Right atrium auricular region (tissue), 2 donors: ENCODE data around the gene GDPD5. TPM values are rescaled to one million over a fixed set of nuclear protein-coding genes. Genes with fewer than 3 reads are reported as not detected.

Experiments used
- DNase-seq: peaks from one replicate; pipeline ENCODE4 v3.0.0-alpha.2; 2019; ENCODE audit warnings: low spot score
- H3K27ac ChIP-seq, 2 donors: fragments of 200-600 bp; sonication (generic); 1 replicate in 1 of 2; 2 replicates in 1 of 2; pipeline ENCODE4 v1.5.1; 2016 to 2019
- H3K27me3 ChIP-seq, 2 donors: fragments of 200-600 bp; sonication (generic); one replicate each; pipeline versions ENCODE4 v1.5.1 to v1.6.0; 2017 to 2019
- H3K36me3 ChIP-seq: fragments of 200-600 bp; sonication (generic); one replicate; pipeline ENCODE4 v1.5.1; 2016
- H3K4me1 ChIP-seq, 2 donors: fragments of 200-600 bp; sonication (generic); one replicate each; pipeline versions ENCODE4 v1.5.1 to v1.6.0; 2017 to 2019
- H3K4me3 ChIP-seq, 2 donors: fragments of 200-600 bp; sonication (generic); 1 replicate in 1 of 2; 2 replicates in 1 of 2; pipeline ENCODE4 v1.5.1; 2017 to 2019; ENCODE audit warnings: mild to moderate bottlenecking in 1 of 2, moderate library complexity in 1 of 2
- H3K9me3 ChIP-seq, 2 donors: fragments of 200-600 bp; sonication (generic); one replicate each; pipeline ENCODE4 v1.5.1; 2019
- total RNA-seq, 2 donors: library from RNA; depleted of rRNA; stranded (reverse); fragments of >200 nt; gene quantifications; one replicate each; pipeline ENCODE4 v1.1.0, GENCODE V29; 2016
- TF ChIP-seq, protein P1 (sequence below), 2 donors: fragments of 200-600 bp; sonication (generic); IDR thresholded peaks; one replicate each; pipeline ENCODE4 v1.5.1; 2019; ENCODE audit warnings: antibody characterized with exemption in 2 of 2

GDPD5 gene
- total RNA-seq, 2 donors from 2014 or later, result 3.5 to 6.1 TPM

DNA sequence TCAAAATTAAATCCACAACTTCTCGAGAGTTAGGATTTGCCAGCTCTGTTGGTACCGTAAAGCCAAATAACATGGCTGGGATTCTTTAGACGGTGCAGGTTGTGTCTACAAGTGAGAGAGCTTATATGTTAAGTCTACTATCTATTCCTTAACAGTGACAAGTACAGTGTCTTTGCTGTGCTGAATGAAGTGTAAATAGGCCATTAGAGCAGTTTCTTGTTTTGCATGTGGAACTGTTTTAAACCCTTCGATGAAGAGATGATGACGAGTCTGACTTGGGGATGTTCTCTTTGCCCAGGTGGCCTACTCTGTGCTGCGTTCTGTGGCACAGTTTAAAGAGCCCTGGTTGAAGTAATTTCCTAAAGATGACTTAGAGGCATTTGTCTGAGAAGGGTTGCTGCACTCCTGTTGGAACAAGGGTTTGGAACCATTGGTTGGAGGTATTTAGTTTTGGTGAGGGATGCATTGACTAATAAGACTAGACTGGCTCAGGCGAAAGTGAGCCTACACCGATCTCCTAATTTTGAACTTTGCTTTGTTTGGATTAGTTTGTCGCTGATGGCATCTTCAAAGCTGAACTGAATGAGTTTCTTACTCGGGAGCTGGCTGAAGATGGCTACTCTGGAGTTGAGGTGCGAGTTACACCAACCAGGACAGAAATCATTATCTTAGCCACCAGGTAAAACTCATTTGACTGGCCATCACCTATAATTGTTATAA, 125.4 kb downstream of the GDPD5 start:
- Histone ChIP-seq H3K36me3 (peaks cover 46% of the 10 kb centered on the region), H3K27ac (peak overlapping the region; percentile 92 to 95), H3K27me3 (no peaks in the 10 kb centered on the region), H3K9me3 (no peaks in the 10 kb centered on the region), H3K4me3 (peak overlapping the region; percentile 74 to 76), H3K4me1 (peaks cover 0 to 31% of the 10 kb centered on the region in 2 donors)
- no peak for DNase-seq
- TF ChIP-seq, protein P1, sequence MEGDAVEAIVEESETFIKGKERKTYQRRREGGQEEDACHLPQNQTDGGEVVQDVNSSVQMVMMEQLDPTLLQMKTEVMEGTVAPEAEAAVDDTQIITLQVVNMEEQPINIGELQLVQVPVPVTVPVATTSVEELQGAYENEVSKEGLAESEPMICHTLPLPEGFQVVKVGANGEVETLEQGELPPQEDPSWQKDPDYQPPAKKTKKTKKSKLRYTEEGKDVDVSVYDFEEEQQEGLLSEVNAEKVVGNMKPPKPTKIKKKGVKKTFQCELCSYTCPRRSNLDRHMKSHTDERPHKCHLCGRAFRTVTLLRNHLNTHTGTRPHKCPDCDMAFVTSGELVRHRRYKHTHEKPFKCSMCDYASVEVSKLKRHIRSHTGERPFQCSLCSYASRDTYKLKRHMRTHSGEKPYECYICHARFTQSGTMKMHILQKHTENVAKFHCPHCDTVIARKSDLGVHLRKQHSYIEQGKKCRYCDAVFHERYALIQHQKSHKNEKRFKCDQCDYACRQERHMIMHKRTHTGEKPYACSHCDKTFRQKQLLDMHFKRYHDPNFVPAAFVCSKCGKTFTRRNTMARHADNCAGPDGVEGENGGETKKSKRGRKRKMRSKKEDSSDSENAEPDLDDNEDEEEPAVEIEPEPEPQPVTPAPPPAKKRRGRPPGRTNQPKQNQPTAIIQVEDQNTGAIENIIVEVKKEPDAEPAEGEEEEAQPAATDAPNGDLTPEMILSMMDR (IDR thresholded peaks at IDR 0.05), result no peak

- Histone ChIP-seq H3K9me3 (no peaks in the 10 kb centered on the region), H3K27ac (peak within 1 kb of the TSS; percentile 92 to 95), H3K36me3 (peaks cover 38% of the 10 kb centered on the region), H3K4me1 (peaks cover 0 to 31% of the 10 kb centered on the region in 2 donors), H3K27me3 (no peaks in the 10 kb centered on the region), H3K4me3 (peak within 1 kb of the TSS; percentile 74 to 76)
- TF ChIP-seq, protein P1 (IDR thresholded peaks at IDR 0.05), result peak in 1 of 2 donors; percentile 34
- peak; percentile 96 for DNase-seq
Observed at GRCh38 chr11:75399344-75400145, 126.2 kb downstream of the GDPD5 start, which contains the start of gene RPS3. Gene RPS3 (plus strand): TSS chr11:75399518. CDS start chr11:75399548, 30 bp downstream.

DNA sequence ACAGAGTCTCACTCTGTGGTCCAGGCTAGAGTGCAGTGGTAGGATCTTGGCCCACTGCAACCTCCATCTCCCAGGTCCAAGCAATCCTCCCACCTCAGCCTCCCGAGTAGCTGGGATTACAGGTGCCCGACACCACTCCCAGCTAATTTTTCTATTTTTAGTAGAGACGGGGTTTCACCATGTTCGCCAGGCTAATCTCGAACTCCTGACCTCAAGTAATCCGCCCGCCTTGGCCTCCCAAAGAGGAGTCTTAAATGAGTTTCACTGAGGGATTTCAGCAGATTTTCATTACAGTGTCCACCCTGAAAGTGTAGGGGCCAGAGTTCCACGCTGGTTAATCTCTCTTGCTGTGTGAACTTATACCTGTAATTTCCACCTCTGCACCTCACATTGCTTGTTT, 126.8 kb downstream of the GDPD5 start:
- no peak overlapping the region for H3K27ac ChIP-seq
- no peak for DNase-seq
- H3K36me3 ChIP-seq, result peaks cover 32% of the 10 kb centered on the region
- no peak overlapping the region for H3K4me3 ChIP-seq
- no peaks in the 10 kb centered on the region for H3K9me3 ChIP-seq
- H3K27me3 ChIP-seq, result no peaks in the 10 kb centered on the region
- peaks cover 0 to 31% of the 10 kb centered on the region in 2 donors for H3K4me1 ChIP-seq
- TF ChIP-seq, protein P1 (IDR thresholded peaks at IDR 0.05), result no peak

- DNase-seq, result no peak
- no peaks in the 10 kb centered on the region for H3K9me3 ChIP-seq
Observed at GRCh38 chr11:75394085-75394840, 131.5 kb downstream of the GDPD5 start.

DNA sequence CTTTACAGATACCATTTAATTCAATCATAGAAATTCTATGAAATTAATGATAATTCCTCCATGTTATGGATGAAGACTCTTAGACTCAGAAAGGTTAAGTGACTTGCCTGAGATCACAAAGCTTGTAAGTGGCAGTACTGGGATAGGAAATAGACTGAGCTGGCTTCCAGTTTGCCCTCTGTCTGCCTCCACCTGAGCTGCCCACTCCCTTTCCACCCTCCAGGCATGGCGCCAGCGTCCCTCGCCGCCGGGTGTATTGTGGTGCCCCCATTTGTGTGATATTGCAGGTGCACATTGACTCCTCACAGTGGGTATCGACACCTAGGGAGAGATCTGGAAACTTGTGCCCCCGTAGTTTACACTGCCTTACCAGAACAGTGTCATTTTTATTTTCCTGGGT, 135.8 kb downstream of the GDPD5 start:
- H3K27ac ChIP-seq, result no peak overlapping the region
- peaks cover 0 to 5% of the 10 kb centered on the region in 2 donors for H3K4me1 ChIP-seq
- TF ChIP-seq, protein P1 (IDR thresholded peaks at IDR 0.05), result no peak
- no peak overlapping the region for H3K4me3 ChIP-seq
- H3K9me3 ChIP-seq, result no peaks in the 10 kb centered on the region
- no peaks in the 10 kb centered on the region for H3K36me3 ChIP-seq
- DNase-seq, result no peak
- no peaks in the 10 kb centered on the region for H3K27me3 ChIP-seq

More at GRCh38 chr11:75394085-75394840, 131.5 kb downstream of the GDPD5 start:
- TF ChIP-seq, protein P1 (IDR thresholded peaks at IDR 0.05), result no peak
- H3K4me3 ChIP-seq, result no peak overlapping the region
- H3K27ac ChIP-seq, result no peak overlapping the region
- no peaks in the 10 kb centered on the region for H3K27me3 ChIP-seq
- no peaks in the 10 kb centered on the region for H3K4me1 ChIP-seq
- H3K36me3 ChIP-seq, result no peaks in the 10 kb centered on the region
